Non-pigmented ciliary epithelial cell (primary cell): ENCODE results near the gene CDKN1C.
A peak's percentile ranks its signal among the peaks of the same experiment; 100 is the strongest.
"Not testable (repeated sequence)": the region's sequence is repeated elsewhere in the genome, so short reads cannot be mapped to it uniquely, and the experiment has no call there.

Experiments
- DNase-seq: peaks from one replicate; pipeline ENCODE4 v3.0.0-alpha.2; 2010; ENCODE audit warnings: low read depth

The CDKN1C gene

DNA sequence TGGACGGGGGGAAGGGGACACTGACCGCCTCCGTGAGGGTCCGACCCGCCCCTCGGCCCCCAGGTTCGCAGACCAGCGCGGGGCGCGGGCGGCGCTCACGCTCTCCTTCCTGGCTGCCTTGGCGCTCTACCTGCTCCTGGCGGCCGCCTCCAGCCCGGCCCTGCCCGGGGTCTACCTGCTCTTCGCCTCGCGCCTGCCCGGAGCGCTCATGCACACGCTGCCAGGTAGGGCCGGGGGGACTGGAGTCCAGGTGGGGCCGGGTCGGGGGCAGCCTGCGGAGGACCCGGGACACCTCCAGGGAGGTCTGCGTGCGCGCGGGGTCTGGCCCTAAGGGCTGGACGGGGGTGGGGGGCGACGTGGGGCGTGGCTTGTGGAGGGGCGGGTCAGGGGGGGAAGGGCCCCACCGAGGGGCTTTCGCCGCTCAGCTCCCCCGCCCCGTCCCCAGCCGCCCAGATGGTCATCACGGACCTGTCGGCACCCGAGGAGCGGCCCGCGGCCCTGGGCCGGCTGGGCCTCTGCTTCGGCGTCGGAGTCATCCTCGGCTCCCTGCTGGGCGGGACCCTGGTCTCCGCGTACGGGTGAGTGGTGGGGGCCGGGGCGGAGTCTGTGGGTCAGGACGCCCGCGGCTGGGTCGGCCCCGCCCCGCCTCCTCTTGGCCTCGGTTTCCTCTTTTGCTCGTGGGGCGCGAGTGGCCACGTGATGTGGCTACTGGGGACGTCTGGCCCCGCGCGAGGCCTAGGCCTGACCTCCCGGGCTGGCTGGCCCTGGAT, 23.7 kb upstream of the CDKN1C start:
- DNase-seq, result no peak

- DNase-seq, result no peak
Observed at GRCh38 chr11:2908130-2908529, 22.6 kb upstream of the CDKN1C start.

- DNase-seq, result not testable (repeated sequence)
Observed at GRCh38 chr11:2905299-2905698, 19.7 kb upstream of the CDKN1C start.

- no peak for DNase-seq
Observed at GRCh38 chr11:2904153-2905052, 18.8 kb upstream of the CDKN1C start.

DNA sequence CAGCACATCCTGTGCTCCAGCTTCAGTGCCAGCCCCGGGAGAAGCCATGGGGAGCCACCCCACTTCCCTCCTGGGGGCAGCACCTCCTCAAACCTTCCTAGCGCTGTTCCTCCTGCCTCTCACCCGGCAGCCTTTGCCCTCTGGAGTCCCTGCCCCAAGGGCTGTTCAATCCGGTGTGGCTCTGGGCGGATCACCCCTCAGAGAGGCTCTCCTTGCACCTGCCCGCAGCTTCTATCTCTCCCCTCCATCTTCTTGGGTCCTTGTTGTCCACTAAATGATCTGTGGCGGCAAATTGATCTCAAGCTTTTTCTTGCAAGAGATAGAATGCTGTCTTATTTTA, 18.1 kb upstream of the CDKN1C start:
- no peak for DNase-seq

DNA sequence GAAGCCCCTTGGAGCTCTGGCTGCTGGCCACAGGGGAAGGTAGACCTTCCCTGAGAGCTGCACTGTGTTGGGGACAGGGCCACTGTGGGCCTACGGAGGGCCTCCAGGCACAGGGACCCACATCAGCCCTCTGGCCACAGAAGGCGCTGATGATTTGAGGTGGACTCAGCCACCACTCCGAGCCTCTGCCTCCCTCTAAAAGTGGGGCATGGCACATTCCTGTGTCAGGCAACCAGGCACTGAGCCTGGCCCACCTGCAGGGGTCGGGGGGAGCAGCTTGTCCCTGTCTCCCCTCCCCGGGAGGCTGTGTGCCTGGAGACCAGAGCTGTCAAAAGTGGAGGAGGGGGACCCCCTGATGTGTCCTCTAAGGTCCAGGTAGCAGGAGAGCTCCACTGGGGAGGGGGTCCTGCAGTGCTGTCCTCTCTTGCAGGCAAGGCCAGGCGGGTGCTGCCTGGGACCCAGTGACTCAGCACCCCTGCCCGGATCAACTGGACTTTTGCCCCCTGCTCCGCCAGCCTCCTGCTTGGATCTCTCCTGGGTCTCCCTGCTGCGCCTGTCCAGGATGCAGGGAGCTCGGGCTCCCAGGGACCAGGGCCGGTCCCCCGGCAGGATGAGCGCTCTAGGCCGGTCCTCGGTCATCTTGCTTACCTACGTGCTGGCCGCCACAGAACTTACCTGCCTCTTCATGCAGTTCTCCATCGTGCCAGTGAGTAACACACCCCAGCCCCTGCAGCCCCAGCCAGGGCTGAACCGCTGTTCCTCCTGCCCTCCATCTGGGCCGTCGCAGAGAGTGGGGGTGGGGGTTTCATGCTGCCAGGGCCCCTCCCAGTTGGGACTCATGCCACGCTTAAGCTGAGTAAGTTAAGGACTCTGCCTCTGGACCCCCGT, 17.5 kb upstream of the CDKN1C start:
- no peak for DNase-seq

GRCh38 chr11:2901854-2902783, 16.5 kb upstream of the CDKN1C start:
- peak; percentile 47 for DNase-seq

DNA sequence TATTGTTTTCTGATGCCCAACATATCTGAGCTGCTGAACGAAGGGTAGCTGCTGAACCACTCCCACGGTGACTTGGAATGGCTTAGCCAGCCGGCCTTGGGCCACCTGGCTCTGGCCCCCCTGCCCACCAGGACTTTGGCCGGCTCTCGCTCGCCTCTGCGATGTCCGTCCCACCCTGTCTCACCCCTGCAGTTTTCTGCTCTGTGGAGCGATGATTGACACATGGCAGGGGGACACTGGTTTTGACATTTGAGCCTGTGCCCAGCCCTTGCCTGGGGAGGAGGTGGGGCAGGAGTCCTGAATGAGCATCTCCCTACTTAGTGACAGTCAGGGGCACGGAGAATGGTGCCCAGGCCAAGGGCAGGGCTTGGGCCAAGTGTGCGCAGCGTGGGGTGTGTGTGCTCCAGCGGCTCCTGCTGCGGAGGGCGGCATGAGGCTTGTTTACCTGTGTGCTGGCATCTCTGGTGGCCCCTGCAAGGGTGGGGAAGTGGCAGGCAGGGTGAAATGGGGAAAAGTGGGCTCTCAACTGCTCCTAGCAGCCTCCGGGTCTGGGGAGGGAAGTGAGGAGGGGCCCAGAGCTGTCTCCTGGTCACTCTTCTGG, 15.7 kb upstream of the CDKN1C start:
- no peak for DNase-seq

GRCh38 chr11:2899080-2899783, 13.7 kb upstream of the CDKN1C start:
- DNase-seq, result no peak

DNA sequence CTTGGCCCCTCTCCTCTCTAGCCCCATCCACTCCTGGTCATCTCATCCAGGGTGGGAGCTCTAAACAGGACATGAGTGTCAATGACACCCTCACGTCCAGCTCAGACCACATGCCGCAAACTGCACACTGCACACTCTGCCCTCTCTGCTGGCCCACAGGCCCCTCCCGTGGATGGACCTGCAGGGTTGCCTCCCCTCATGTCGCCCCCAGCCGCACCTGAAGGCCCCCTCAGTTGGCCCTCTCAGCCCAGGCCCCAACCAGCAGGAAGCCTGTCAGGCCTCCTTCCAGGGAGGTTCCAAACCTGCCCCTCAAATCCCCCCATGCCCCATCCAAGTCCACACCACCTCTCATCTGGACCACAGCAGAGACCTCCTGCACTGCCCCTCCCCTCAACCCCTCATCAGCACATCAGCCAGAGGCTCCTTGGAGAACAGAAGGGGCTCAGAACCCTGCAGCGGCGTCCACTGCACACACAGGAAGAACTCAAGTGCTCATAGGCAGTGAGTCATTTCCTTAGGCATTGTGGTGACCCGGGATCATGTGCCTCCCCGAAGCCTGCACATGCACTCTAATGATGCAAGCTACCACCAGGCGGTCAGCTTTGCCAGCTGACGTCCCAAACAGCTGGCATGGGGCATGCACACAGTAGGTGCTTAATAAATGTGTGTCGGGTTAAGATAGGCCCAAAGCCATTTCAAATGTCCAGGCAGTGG, 12.9 kb upstream of the CDKN1C start:
- peak; percentile 69 for DNase-seq

- DNase-seq, result no peak
Observed at GRCh38 chr11:2897048-2897447, 11.5 kb upstream of the CDKN1C start.

DNA sequence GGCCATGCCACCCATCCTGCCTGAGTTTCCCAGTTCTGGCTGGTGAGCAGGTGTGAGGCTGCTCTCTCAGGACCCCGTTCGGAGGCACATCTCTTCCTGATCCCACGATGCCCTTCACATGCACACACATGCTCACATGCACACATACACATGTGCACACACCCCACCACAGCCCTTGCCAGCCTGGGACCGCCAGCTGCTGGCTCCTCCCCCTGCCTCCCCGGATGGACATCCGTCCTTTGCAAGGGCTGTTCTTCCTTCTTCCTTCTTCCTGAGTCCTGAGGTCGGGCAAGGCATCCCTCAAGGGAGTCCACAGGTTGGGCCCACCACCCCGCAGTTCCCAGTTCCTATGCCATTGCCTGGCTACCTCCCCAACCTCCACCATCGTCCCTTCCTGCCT, 10.5 kb upstream of the CDKN1C start:
- no peak for DNase-seq

- DNase-seq, result no peak
Observed at GRCh38 chr11:2893935-2894334, 8.4 kb upstream of the CDKN1C start.

DNA sequence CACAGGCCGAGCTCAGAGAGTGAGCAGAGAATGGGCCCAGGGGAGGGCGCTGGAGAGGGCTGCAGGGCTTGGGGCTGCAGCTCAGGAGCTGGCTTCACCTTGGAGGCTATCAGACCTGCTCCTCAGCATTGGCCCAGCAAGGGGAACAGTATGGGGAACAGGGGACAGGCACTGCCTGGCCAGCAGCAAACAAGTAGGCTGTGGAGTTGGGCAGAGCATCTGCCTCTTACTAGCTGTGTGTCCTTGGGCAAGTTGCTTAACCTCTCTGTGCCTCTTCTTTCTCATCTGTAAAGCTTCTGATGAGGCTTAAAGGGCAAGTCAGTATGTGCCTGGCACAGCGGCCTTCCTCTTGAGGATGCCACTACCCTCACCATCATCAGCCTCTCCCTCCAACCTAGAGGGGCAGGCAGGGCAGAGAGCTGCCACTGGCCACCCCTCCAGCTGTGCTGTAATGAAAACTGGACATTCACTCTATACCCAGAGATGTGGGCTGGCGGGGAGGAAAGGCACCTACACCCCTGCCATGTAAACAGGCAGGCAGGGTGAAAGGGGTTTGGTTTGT, 7.5 kb upstream of the CDKN1C start:
- DNase-seq, result no peak

DNA sequence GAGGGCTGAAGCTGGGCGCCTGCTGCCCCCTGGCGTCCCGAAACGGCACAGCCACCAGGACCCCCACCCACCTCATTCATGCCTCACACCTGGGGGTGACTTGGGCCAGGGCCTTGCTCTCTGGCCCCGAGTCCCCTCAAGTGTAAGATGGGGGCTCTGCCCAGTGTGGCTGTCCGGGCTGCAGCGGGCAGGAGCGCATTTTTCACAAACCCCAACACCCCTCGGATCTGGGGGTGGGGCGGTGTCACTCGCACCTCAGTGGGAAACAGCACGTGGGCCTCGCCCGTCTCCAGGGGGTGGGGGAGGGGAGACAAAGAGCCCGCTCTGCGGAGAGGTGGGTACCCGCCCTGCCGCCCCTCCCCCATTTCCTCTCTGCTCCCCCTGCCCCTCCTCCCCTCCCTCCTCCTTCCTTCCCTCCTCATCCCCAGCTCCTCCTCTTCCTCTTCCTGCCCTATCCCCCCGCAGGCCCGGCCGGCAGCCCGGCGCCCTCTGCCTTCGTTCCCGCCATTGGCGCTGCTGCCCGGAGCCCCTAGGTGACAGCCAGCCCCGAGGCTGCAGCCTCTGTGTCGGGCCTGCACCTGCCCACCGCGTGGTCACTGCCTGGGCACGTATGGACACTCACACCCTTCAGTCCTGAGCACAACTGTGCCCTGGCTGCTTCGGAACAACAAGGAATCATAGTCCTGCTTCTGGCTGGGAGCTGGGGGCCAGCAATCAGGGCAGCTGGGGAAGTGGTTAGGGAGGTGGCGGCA, 6.8 kb upstream of the CDKN1C start:
- no peak for DNase-seq

DNA sequence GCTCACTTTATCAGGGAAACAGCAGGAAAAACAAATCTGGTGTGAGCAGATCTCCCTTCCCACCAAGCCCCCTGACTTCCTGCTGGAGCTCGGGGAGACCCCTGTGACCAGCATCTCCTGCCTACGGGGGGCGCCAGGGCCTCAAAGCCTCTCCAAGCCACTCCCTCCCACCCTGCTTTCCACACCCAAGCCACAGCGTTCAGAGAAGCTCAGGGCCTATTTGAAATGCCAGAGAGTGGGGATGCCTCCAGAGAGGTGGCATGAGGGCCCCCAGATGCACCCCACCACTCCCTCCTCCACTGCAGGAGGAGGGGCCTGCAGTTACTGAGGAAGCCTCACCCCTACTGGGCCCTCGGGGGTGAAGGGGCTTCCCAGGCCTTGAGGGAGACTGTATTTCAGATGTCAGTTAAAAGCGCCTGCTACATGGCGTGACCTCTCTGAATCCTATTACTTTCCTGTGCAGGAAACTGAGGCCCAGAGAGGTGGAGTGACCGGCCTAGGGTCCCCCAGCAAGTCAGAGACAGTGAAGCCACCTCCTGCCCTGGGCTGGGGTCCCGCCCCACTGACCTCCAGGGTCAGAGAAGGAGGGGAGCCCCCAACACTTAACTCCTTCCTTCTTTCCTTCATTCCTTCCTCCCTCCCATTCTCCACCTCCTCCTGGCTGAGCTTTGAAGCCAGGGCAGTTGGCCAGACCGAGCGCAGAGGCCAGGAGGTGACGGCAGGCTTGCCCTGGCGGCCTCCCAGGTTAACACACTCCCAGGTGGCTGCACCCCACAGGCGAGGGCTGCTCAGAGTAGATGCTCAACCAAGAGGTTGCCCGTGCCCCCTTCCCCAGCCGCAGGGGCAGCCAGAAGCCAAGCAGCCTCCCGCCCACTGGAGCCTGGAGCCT, 6.0 kb upstream of the CDKN1C start:
- DNase-seq, result no peak
